Trophoblast cell (in vitro differentiated cells and primary cell): ENCODE data around the gene PTCH2.
A peak's percentile ranks its signal among the peaks of the same experiment; 100 is the strongest.

ENCODE experiments used
- DNase-seq, 2 donors: peaks; one replicate each; pipeline ENCODE4 v3.0.0-alpha.2; 2016
- H2AFZ ChIP-seq: 2 replicates; pipeline ENCODE4 v1.6.1; 2013; ENCODE audit warnings: low read length, moderate library complexity, mild to moderate bottlenecking; ENCODE audit not compliant: insufficient read depth, poor library complexity
- H2AK5ac ChIP-seq: 2 replicates; pipeline ENCODE4 v1.6.1; 2013; ENCODE audit warnings: mild to moderate bottlenecking, low read length
- H2BK120ac ChIP-seq: 2 replicates; pipeline ENCODE4 v1.6.1; 2013; ENCODE audit warnings: low read length, mild to moderate bottlenecking, moderate library complexity; ENCODE audit not compliant: insufficient read depth, poor library complexity
- H2BK12ac ChIP-seq: 2 replicates; pipeline ENCODE4 v1.6.1; 2013; ENCODE audit warnings: mild to moderate bottlenecking, low read length, moderate library complexity
- H2BK5ac ChIP-seq: 2 replicates; pipeline ENCODE4 v1.6.1; 2013; ENCODE audit warnings: low read length, low read depth, moderate library complexity, mild to moderate bottlenecking; ENCODE audit not compliant: poor library complexity
- H3K14ac ChIP-seq: 2 replicates; pipeline ENCODE4 v1.6.1; 2013; ENCODE audit warnings: mild to moderate bottlenecking, low read length
- H3K18ac ChIP-seq: 2 replicates; pipeline ENCODE4 v1.6.1; 2013; ENCODE audit warnings: mild to moderate bottlenecking, low read length
- H3K23ac ChIP-seq: 2 replicates; pipeline ENCODE4 v1.6.1; 2013; ENCODE audit warnings: low read length
- H3K27ac ChIP-seq: 2 replicates; pipeline ENCODE4 v1.5.1; 2013; ENCODE audit warnings: low read depth, mild to moderate bottlenecking, inconsistent platforms, low read length, moderate library complexity
- H3K27me3 ChIP-seq: 2 replicates; pipeline ENCODE4 v1.6.1; 2013; ENCODE audit warnings: inconsistent platforms, mild to moderate bottlenecking, low read length, moderate library complexity; ENCODE audit not compliant: insufficient read depth
- H3K36me3 ChIP-seq, 2 experiments: 1 replicate in 1 of 2; 2 replicates in 1 of 2; pipeline ENCODE4 v1.6.1; 2013; ENCODE audit warnings: low read length in 2 of 2, mild to moderate bottlenecking in 2 of 2, moderate library complexity in 1 of 2; ENCODE audit not compliant: insufficient read depth in 2 of 2, control insufficient read depth in 1 of 2
- H3K4ac ChIP-seq: 2 replicates; pipeline ENCODE4 v1.6.1; 2013; ENCODE audit warnings: low read depth, mild to moderate bottlenecking, low read length, moderate library complexity
- H3K4me1 ChIP-seq, 2 experiments: 1 replicate in 1 of 2; 2 replicates in 1 of 2; pipeline ENCODE4 v1.6.1; 2013; ENCODE audit warnings: low read length in 2 of 2, mild to moderate bottlenecking in 2 of 2, moderate library complexity in 1 of 2; ENCODE audit not compliant: insufficient read depth in 2 of 2, control insufficient read depth in 1 of 2
- H3K4me2 ChIP-seq: 2 replicates; pipeline ENCODE4 v1.6.1; 2013; ENCODE audit warnings: inconsistent platforms, mild to moderate bottlenecking, low read length, moderate library complexity
- H3K4me3 ChIP-seq: 2 replicates; pipeline ENCODE4 v1.5.1; 2013; ENCODE audit warnings: mild to moderate bottlenecking, low read depth, low read length, inconsistent platforms
- H3K79me1 ChIP-seq: one replicate; pipeline ENCODE4 v1.6.1; 2013; ENCODE audit warnings: low read length
- H3K79me2 ChIP-seq: 2 replicates; pipeline ENCODE4 v1.6.1; 2013; ENCODE audit warnings: low read length, mild to moderate bottlenecking; ENCODE audit not compliant: control insufficient read depth, insufficient read depth, poor library complexity
- H3K9ac ChIP-seq: 2 replicates; pipeline ENCODE4 v1.6.1; 2013; ENCODE audit warnings: mild to moderate bottlenecking, low read length
- H3K9me3 ChIP-seq: 2 replicates; pipeline ENCODE4 v1.6.1; 2013; ENCODE audit warnings: low read depth, mild to moderate bottlenecking, control low read depth, inconsistent platforms, low read length; ENCODE audit not compliant: insufficient read depth
- H4K12ac ChIP-seq: 2 replicates; pipeline ENCODE4 v1.6.1; 2013; ENCODE audit warnings: low read depth, mild to moderate bottlenecking, low read length, moderate library complexity
- H4K8ac ChIP-seq: 2 replicates; pipeline ENCODE4 v1.6.1; 2013; ENCODE audit warnings: low read depth, mild to moderate bottlenecking, low read length, moderate library complexity
- H4K91ac ChIP-seq: one replicate; pipeline ENCODE4 v1.6.1; 2013; ENCODE audit warnings: low read depth, mild to moderate bottlenecking, low read length, moderate library complexity
- WGBS: extraction: QIAGEN DNeasy Blood & Tissue Kit; methylation state at CpG from one replicate; pipeline ENCODE4 v1.1.7; 2013; ENCODE audit warnings: missing lambda C conversion rate; ENCODE audit not compliant: insufficient read length, insufficient coverage; ENCODE audit errors: extremely low coverage; 5-methylcytosine and 5-hydroxymethylcytosine counted together

Gene PTCH2

GRCh38 chr1:44783697-44784093 lies 59.4 kb downstream of the PTCH2 start:
- peaks cover 3 to 17% of the 10 kb centered on the region in 2 experiments for H3K4me1 ChIP-seq
- H3K23ac ChIP-seq, result no peak overlapping the region
- H3K14ac ChIP-seq, result no peak overlapping the region
- no peak overlapping the region for H3K18ac ChIP-seq
- H2BK120ac ChIP-seq, result no peak overlapping the region
- peak overlapping the region; percentile 72 for H4K8ac ChIP-seq
- no peak overlapping the region for H2AK5ac ChIP-seq
- no peak overlapping the region for H3K27ac ChIP-seq
- no peak overlapping the region for H4K91ac ChIP-seq
- H3K4ac ChIP-seq, result no peak overlapping the region
- H3K4me3 ChIP-seq, result peak overlapping the region; percentile 53
- no peak overlapping the region for H2BK12ac ChIP-seq
- peak overlapping the region; percentile 63 for H3K4me2 ChIP-seq
- no CpG with 5 or more reads among the region's 8 CpGs for WGBS
- peak overlapping the region; percentile 46 for H2AFZ ChIP-seq
- no peaks in the 10 kb centered on the region for H3K27me3 ChIP-seq
- H3K79me1 ChIP-seq, result peaks cover 2% of the 10 kb centered on the region
- H2BK5ac ChIP-seq, result no peak overlapping the region
- H3K9ac ChIP-seq, result no peak overlapping the region
- peaks cover 18 to 22% of the 10 kb centered on the region in 2 experiments for H3K36me3 ChIP-seq
- peaks cover 2% of the 10 kb centered on the region for H3K9me3 ChIP-seq
- no peak overlapping the region for H4K12ac ChIP-seq
- no peak for DNase-seq
- H3K79me2 ChIP-seq, result no peaks in the 10 kb centered on the region

DNA sequence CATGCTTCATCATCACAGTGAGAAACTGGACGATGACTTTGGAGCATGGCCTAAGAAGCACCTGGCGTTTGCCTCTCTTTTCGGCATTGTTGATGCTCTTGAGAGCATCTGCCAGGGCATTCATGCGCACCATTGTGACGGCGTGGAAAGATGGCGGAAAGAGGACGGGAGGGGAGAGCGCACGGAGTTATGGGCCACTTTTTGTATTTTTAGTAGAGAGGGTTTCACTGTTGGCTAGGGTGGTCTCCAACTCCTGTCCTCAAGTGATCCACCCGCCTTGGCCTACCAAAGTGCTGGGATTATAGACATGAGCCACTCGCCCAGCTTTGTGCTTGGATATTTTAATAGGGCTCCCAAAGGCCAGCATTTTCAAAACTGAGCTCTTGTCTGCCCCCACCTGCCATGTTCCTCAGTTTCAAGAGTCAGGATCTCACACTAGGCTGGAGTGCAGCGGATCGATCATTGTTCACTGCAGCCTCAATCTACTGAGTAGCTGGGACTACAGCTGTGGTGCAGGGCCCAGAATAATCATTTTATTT lies 62.4 kb downstream of the PTCH2 start:
- Histone ChIP-seq H3K9me3 (peaks cover 4% of the 10 kb centered on the region), H3K27ac (no peak overlapping the region), H2BK5ac (no peak overlapping the region), H3K18ac (no peak overlapping the region), H3K9ac (no peak overlapping the region), H4K12ac (no peak overlapping the region), H4K91ac (no peak overlapping the region), H2BK12ac (no peak overlapping the region), H3K4ac (no peak overlapping the region), H3K79me2 (peaks cover 15% of the 10 kb centered on the region), H3K4me1 (peaks cover 14 to 17% of the 10 kb centered on the region in 2 experiments), H3K23ac (no peak overlapping the region), H2AK5ac (no peak overlapping the region), H4K8ac (no peak overlapping the region), H3K36me3 (peaks cover 41 to 45% of the 10 kb centered on the region in 2 experiments), H3K4me3 (no peak overlapping the region), H3K4me2 (no peak overlapping the region), H3K14ac (no peak overlapping the region), H3K79me1 (peaks cover 9% of the 10 kb centered on the region), H2AFZ (no peak overlapping the region), H2BK120ac (no peak overlapping the region), H3K27me3 (no peaks in the 10 kb centered on the region)
- no peak for DNase-seq
- WGBS, result no CpG with 5 or more reads among the region's 14 CpGs

DNA sequence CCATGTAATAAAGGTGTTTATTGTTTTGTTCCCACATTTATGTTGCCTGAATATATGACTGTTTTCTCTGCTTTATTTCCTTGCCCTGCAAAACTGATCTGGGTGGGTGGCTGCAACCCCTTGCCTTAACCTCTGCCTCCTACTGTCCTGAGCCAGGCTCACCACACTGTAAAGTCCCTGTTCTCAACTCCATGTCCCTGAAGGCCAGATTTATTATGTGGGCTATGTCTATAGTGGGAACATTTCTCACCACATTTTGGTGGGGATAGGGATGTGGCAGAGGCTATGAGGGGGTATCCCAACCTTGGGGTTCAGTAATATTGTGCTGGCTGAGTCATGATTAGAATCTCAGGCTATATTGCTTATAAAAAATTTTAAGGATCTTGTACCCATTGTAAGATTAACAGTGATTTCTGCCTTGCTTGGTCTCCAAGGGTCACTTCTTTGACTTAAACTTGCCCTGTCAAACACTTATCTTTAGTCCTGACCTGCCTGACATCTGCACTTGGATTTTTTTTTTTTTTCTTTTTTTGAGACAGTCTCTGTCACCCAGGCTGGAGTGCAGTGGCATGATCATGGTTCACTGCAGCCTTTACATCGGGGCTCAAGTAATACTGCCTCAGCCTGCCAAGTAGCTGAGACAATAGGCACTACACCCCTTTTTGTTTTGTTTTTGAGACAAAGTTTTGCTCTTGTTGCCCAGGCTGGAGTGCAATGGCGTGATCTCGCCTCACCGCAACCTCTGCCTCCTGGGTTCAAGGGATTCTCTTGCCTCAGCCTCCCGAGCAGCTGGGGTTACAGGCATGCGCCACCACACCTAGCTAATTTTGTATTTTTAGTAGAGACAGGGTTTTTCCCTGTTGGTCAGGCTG lies 64.1 kb downstream of the PTCH2 start:
- WGBS, result no CpG with 5 or more reads among the region's 6 CpGs
- no peak overlapping the region for H3K18ac ChIP-seq
- H3K79me1 ChIP-seq, result peaks cover 16% of the 10 kb centered on the region
- no peak overlapping the region for H3K23ac ChIP-seq
- no peak overlapping the region for H3K4me3 ChIP-seq
- H2AK5ac ChIP-seq, result no peak overlapping the region
- no peak overlapping the region for H3K9ac ChIP-seq
- no peak overlapping the region for H4K8ac ChIP-seq
- H3K4ac ChIP-seq, result no peak overlapping the region
- H4K91ac ChIP-seq, result no peak overlapping the region
- H3K9me3 ChIP-seq, result peaks cover 1% of the 10 kb centered on the region
- H3K27me3 ChIP-seq, result no peaks in the 10 kb centered on the region
- H3K36me3 ChIP-seq, result peaks cover 41 to 45% of the 10 kb centered on the region in 2 experiments
- no peak overlapping the region for H2BK5ac ChIP-seq
- H3K4me2 ChIP-seq, result no peak overlapping the region
- H2AFZ ChIP-seq, result no peak overlapping the region
- no peak overlapping the region for H2BK120ac ChIP-seq
- H3K14ac ChIP-seq, result no peak overlapping the region
- no peak overlapping the region for H2BK12ac ChIP-seq
- no peak overlapping the region for H4K12ac ChIP-seq
- peaks cover 9 to 12% of the 10 kb centered on the region in 2 experiments for H3K4me1 ChIP-seq
- DNase-seq, result no peak
- H3K79me2 ChIP-seq, result peaks cover 19% of the 10 kb centered on the region
- H3K27ac ChIP-seq, result no peak overlapping the region

DNA sequence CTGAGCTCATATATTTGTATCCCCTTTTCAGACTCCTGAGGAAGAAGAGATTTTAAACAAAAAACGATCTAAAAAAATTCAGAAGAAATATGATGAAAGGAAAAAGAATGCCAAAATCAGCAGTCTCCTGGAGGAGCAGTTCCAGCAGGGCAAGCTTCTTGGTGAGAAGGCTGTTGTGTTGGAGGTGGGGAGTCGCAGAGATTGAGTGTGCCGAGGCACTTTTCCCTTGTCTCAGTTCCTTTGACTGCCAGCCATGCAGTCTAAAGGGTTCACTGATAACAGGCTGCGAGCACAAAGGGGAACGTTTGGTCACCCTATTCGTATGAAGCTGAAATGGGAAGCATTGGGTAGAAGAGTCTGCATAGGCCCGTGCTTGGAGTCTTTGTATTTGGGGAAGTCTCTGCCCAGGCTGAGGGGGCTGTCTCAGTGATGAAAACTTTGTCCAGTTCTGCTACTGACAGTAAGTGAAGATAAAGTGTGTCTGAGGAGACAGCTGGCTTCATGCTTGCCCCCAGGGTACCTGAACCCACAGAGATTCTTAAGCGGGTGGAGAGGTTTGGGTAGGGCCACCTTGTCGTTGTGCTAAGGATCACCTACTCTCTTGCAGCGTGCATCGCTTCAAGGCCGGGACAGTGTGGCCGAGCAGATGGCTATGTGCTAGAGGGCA lies 65.0 kb downstream of the PTCH2 start:
- Histone ChIP-seq H2BK12ac (no peak overlapping the region), H3K36me3 (peaks cover 41 to 45% of the 10 kb centered on the region in 2 experiments), H3K27me3 (no peaks in the 10 kb centered on the region), H4K12ac (no peak overlapping the region), H2AFZ (no peak overlapping the region), H3K18ac (no peak overlapping the region), H3K4me3 (no peak overlapping the region), H2AK5ac (no peak overlapping the region), H2BK120ac (no peak overlapping the region), H4K91ac (no peak overlapping the region), H2BK5ac (no peak overlapping the region), H3K4me1 (peaks cover 7 to 12% of the 10 kb centered on the region in 2 experiments), H3K79me1 (peaks cover 16% of the 10 kb centered on the region), H3K9me3 (peaks cover 1% of the 10 kb centered on the region), H3K79me2 (peaks cover 19% of the 10 kb centered on the region), H3K4ac (peak overlapping the region; percentile 56), H3K23ac (peak overlapping the region; percentile 29), H3K27ac (no peak overlapping the region), H3K4me2 (peak overlapping the region; percentile 85), H3K9ac (no peak overlapping the region), H4K8ac (no peak overlapping the region), H3K14ac (no peak overlapping the region)
- DNase-seq, result no peak
- WGBS, result no CpG with 5 or more reads among the region's 13 CpGs
